Neural crest cell (in vitro differentiated cells): Measurements from ENCODE around the gene VPS50. TPM values are rescaled to one million over a fixed set of nuclear protein-coding genes. Genes with fewer than 3 reads are reported as not detected.

Experiments used
- DNase-seq: peaks from one replicate; pipeline ENCODE4 v3.0.0; 2021; ENCODE audit warnings: low read depth, mixed read lengths, low spot score
- H3K27ac Mint-ChIP-seq: one replicate; pipeline ENCODE4 v1.8.0; 2021; ENCODE audit warnings: mild to moderate bottlenecking, mixed read lengths; ENCODE audit not compliant: unreplicated experiment
- H3K27me3 Mint-ChIP-seq: 2 replicates; pipeline ENCODE4 v1.8.0; 2021; ENCODE audit warnings: low read depth, mild to moderate bottlenecking, mixed read lengths
- H3K36me3 Mint-ChIP-seq: 2 replicates; pipeline ENCODE4 v1.8.0; 2021; ENCODE audit warnings: low read depth, mild to moderate bottlenecking, mixed read lengths
- H3K4me1 Mint-ChIP-seq: 2 replicates; pipeline ENCODE4 v1.8.0; 2021; ENCODE audit warnings: mixed read lengths
- H3K4me3 Mint-ChIP-seq: one replicate; pipeline ENCODE4 v1.8.0; 2021; ENCODE audit warnings: mild to moderate bottlenecking, mixed read lengths
- H3K9me3 Mint-ChIP-seq: 2 replicates; pipeline ENCODE4 v1.8.0; 2021; ENCODE audit warnings: mixed read lengths
- total RNA-seq: library from RNA; stranded (reverse); gene quantifications from 2 replicates; pipeline ENCODE4 v1.2.1, GENCODE V29; 2021
- TF ChIP-seq, protein P1 (sequence below): fragments of 200-600 bp; sonication (generic); conservative IDR thresholded peaks from 2 replicates; pipeline ENCODE4 v1.5.0; 2021; ENCODE audit warnings: antibody characterized with exemption, mild to moderate bottlenecking

VPS50 gene
- total RNA-seq, 1 donor from 2014 or later = 16.0 TPM

DNA sequence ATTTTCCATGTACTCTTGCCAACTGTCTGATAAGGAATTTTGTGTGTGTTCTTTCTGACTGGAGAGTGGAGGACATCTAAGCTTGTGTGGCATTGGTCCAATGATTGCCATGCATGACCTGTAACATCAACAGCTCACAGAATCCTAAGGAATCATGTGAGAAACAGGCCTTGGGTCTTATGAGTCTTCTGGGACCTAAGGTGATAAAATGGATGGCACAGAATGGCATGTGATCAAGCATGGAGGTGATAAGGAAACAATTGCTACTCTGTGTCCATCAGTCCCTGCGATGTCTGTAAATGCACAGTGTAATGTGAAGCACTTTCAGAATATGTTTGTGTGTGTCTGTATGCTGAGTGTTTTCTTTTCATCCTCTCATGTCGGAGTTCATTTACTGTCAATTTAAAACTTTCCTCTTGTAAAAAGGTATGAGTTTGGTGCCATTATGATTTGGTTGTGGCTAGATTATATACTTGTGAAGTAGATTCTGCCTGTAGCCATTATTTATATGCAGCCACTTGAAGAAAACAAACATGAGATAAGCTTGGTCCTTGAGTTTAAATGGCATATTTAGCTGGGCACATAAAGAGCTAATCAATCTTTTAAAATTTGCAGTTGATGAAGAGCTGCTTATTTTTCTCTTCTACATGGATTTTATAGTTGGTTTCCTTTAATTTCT is 127.5 kb downstream of the VPS50 start:
- Mint-ChIP-seq H3K4me1 (no peaks in the 10 kb centered on the region), H3K27ac (no peak overlapping the region), H3K9me3 (no peaks in the 10 kb centered on the region)

DNA sequence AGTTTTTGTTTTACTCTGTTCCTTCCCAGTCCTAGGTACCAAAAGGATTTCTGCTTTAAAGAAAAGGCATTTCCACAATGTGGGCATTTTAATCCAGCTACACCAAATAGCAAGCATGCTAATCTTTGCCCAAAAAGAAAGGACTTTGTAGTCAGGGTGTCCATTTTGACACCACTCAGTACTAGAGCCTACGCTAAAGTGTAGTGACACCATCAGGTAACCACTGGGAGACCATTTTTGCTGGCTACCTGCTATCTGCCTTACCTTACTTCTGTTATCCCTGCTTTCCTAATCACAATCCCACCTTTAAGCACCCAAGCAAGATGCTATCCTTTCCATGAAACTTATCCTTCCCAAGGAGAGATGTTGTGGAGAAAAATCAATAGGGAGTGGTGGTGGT is 129.7 kb downstream of the VPS50 start:
- Mint-ChIP-seq H3K4me3 (no peak overlapping the region), H3K27ac (no peak overlapping the region), H3K4me1 (no peaks in the 10 kb centered on the region), H3K9me3 (no peaks in the 10 kb centered on the region), H3K27me3 (no peaks in the 10 kb centered on the region), H3K36me3 (no peaks in the 10 kb centered on the region)
- DNase-seq = no peak
- TF ChIP-seq, protein P1, sequence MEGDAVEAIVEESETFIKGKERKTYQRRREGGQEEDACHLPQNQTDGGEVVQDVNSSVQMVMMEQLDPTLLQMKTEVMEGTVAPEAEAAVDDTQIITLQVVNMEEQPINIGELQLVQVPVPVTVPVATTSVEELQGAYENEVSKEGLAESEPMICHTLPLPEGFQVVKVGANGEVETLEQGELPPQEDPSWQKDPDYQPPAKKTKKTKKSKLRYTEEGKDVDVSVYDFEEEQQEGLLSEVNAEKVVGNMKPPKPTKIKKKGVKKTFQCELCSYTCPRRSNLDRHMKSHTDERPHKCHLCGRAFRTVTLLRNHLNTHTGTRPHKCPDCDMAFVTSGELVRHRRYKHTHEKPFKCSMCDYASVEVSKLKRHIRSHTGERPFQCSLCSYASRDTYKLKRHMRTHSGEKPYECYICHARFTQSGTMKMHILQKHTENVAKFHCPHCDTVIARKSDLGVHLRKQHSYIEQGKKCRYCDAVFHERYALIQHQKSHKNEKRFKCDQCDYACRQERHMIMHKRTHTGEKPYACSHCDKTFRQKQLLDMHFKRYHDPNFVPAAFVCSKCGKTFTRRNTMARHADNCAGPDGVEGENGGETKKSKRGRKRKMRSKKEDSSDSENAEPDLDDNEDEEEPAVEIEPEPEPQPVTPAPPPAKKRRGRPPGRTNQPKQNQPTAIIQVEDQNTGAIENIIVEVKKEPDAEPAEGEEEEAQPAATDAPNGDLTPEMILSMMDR = no peak

More for the DNA sequence above, 127.5 kb downstream of the VPS50 start:
- no peaks in the 10 kb centered on the region for H3K36me3 Mint-ChIP-seq
- TF ChIP-seq, protein P1 = no peak
- DNase-seq = no peak
- no peak overlapping the region for H3K4me3 Mint-ChIP-seq
- no peaks in the 10 kb centered on the region for H3K27me3 Mint-ChIP-seq

DNA sequence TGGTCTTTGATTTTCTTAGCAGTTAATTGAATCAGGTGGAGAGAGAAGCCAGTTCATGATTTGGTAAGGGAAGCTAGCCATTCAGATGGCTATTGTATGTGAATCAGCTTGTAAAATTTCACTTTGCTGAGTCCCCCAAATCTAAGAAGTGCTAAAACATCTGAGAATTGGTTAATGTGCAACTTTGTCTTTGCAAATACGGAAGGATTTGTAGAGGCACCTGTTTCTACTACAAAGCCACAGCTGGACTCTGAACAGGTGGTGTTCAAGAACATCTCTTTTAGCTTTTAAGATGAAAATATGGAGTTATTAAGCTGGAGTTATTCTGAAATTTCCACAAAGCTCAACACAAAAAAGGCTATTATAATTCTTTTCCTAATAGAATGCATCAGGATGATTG is 132.6 kb downstream of the VPS50 start:
- peaks cover 5% of the 10 kb centered on the region for H3K9me3 Mint-ChIP-seq
- no peaks in the 10 kb centered on the region for H3K4me1 Mint-ChIP-seq
- no peak overlapping the region for H3K27ac Mint-ChIP-seq
- TF ChIP-seq, protein P1 = no peak
- DNase-seq = no peak
- no peak overlapping the region for H3K4me3 Mint-ChIP-seq
- no peaks in the 10 kb centered on the region for H3K27me3 Mint-ChIP-seq
- peaks cover 4% of the 10 kb centered on the region for H3K36me3 Mint-ChIP-seq

DNA sequence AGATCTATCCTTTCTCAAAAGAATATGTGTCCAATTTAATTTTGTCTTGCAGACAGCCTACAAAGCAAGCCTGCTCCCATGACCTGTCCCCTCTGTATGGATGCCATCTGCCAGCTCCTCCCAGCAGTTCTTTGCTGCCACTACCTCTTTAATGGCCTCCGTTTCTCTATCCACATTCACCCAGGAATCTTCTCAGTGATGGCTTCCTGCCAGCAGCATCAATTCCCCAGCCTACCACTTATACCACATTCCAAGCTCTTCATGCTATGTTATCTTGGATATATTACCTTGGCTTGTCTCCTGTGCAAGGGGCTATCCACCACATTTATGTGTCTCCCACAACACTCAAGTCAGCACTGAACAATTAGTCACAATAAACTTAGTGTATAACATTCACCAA is 133.2 kb downstream of the VPS50 start:
- Mint-ChIP-seq H3K4me3 (no peak overlapping the region), H3K27ac (no peak overlapping the region), H3K27me3 (no peaks in the 10 kb centered on the region), H3K9me3 (peaks cover 5% of the 10 kb centered on the region), H3K36me3 (peaks cover 4% of the 10 kb centered on the region), H3K4me1 (no peaks in the 10 kb centered on the region)
- TF ChIP-seq, protein P1 = no peak
- no peak for DNase-seq

DNA sequence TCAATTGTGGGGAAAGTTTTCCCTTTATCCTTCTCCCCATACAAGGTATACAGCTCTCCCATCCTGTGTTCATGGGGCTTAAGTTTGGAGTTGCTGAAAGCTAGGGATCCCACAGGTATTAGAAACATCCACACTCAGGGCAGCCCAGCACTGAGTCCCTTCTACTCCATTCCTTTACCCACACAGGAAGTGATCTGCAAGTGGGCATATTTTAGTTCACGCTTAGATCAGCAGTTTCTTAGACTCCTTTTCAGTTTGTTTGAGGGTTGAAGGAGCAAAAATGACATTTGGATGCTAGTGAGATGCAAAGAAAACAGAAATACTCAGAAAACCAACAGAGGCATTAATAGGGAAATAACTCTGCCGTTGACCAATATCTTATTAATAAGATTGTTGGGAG is 134.7 kb downstream of the VPS50 start:
- Mint-ChIP-seq H3K27ac (no peak overlapping the region), H3K9me3 (peaks cover 5% of the 10 kb centered on the region), H3K36me3 (peaks cover 4% of the 10 kb centered on the region), H3K27me3 (no peaks in the 10 kb centered on the region), H3K4me3 (no peak overlapping the region), H3K4me1 (no peaks in the 10 kb centered on the region)
- TF ChIP-seq, protein P1 = no peak
- no peak for DNase-seq
